ENCODE measurements around the gene CTTN.
"Not testable (repeated sequence)": the region's sequence is repeated elsewhere in the genome, so short reads cannot be mapped to it uniquely, and the experiment has no call there.

CTTN gene

GRCh38 chr11:70381872-70382861 lies 16.2 kb upstream of the CTTN start:
- H3K4me3 Mint-ChIP-seq: no peak overlapping the region
- peaks cover 56% of the 10 kb centered on the region for H3K36me3 Mint-ChIP-seq (ENCODE audit: low read depth)
- no peaks in the 10 kb centered on the region for H3K9me3 Mint-ChIP-seq
- TF ChIP-seq CTCF (IDR thresholded peaks at IDR 0.05; ENCODE audit: unreplicated experiment in 3 of 3): no peak
- peak overlapping the region; percentile 14 to 86 (median 59) for H3K27ac Mint-ChIP-seq
- H3K4me1 Mint-ChIP-seq: peaks cover 13% of the 10 kb centered on the region
- H3K27me3 Mint-ChIP-seq (ENCODE audit: low read depth): no peaks in the 10 kb centered on the region

- H3K4me1 Mint-ChIP-seq: peaks cover 13% of the 10 kb centered on the region
- no peak overlapping the region for H3K27ac Mint-ChIP-seq
- no peak overlapping the region for H3K4me3 Mint-ChIP-seq
- H3K9me3 Mint-ChIP-seq: no peaks in the 10 kb centered on the region
- H3K27me3 Mint-ChIP-seq (ENCODE audit: low read depth): no peaks in the 10 kb centered on the region
- TF ChIP-seq CTCF (IDR thresholded peaks at IDR 0.05; ENCODE audit: unreplicated experiment in 3 of 3): no peak
- peaks cover 50% of the 10 kb centered on the region for H3K36me3 Mint-ChIP-seq (ENCODE audit: low read depth)
Observed at GRCh38 chr11:70383664-70384565, 14.4 kb upstream of the CTTN start.

GRCh38 chr11:70384566-70385152 lies 13.7 kb upstream of the CTTN start:
- no peak overlapping the region for H3K27ac Mint-ChIP-seq
- peaks cover 53% of the 10 kb centered on the region for H3K36me3 Mint-ChIP-seq (ENCODE audit: low read depth)
- peaks cover 13% of the 10 kb centered on the region for H3K4me1 Mint-ChIP-seq
- H3K27me3 Mint-ChIP-seq (ENCODE audit: low read depth): no peaks in the 10 kb centered on the region
- no peak overlapping the region for H3K4me3 Mint-ChIP-seq
- no peaks in the 10 kb centered on the region for H3K9me3 Mint-ChIP-seq
- no peak for TF ChIP-seq CTCF (IDR thresholded peaks at IDR 0.05; ENCODE audit: unreplicated experiment in 3 of 3)

- no peaks in the 10 kb centered on the region for H3K27me3 Mint-ChIP-seq (ENCODE audit: low read depth)
- peaks cover 3% of the 10 kb centered on the region for H3K4me1 Mint-ChIP-seq
- no peak overlapping the region for H3K27ac Mint-ChIP-seq
- peaks cover 50% of the 10 kb centered on the region for H3K36me3 Mint-ChIP-seq (ENCODE audit: low read depth)
- no peaks in the 10 kb centered on the region for H3K9me3 Mint-ChIP-seq
- no peak overlapping the region for H3K4me3 Mint-ChIP-seq
- no peak for TF ChIP-seq CTCF (IDR thresholded peaks at IDR 0.05; ENCODE audit: unreplicated experiment in 3 of 3)
Observed at GRCh38 chr11:70387564-70387963, 10.8 kb upstream of the CTTN start.

GRCh38 chr11:70389201-70389600 lies 9.1 kb upstream of the CTTN start:
- Mint-ChIP-seq H3K4me3 (no peak overlapping the region), H3K36me3 (ENCODE audit: low read depth) (peaks cover 52% of the 10 kb centered on the region), H3K4me1 (no peaks in the 10 kb centered on the region), H3K27me3 (ENCODE audit: low read depth) (no peaks in the 10 kb centered on the region), H3K27ac (no peak overlapping the region), H3K9me3 (no peaks in the 10 kb centered on the region)
- TF ChIP-seq CTCF (IDR thresholded peaks at IDR 0.05; ENCODE audit: unreplicated experiment in 3 of 3): no peak

- not testable (repeated sequence) for H3K27ac Mint-ChIP-seq; H3K4me3 Mint-ChIP-seq; H3K27me3 Mint-ChIP-seq (ENCODE audit: low read depth); H3K9me3 Mint-ChIP-seq; H3K4me1 Mint-ChIP-seq
- peaks cover 39% of the 10 kb centered on the region for H3K36me3 Mint-ChIP-seq (ENCODE audit: low read depth)
Observed at GRCh38 chr11:70390882-70391281, 7.4 kb upstream of the CTTN start.

Data from nephron (organoid).